Heart left ventricle (tissue), 16 donors: ENCODE data around the gene IGDCC3. TPM values are rescaled to one million over a fixed set of nuclear protein-coding genes. Genes with fewer than 3 reads are reported as not detected.

ENCODE experiments used
- ATAC-seq, 4 donors: fragments of 200-7000 bp; cut with Tn5 transposase; one replicate each; pipeline ENCODE4 v1.9.1; 2020 to 2022; ENCODE audit warnings: moderate library complexity in 4 of 4, mild to moderate bottlenecking in 3 of 4, moderate number of reproducible peaks in 1 of 4
- DNase-seq, 5 donors: peaks; one replicate each; pipeline ENCODE4 v3.0.0-alpha.2; 2020
- H3K27ac ChIP-seq, 12 donors: fragments of 200-600 bp; sonication (generic) in 4 of 12; one replicate each; pipeline versions ENCODE4 v1.5.0 to v1.8.0; 2016 to 2022; ENCODE audit warnings: mild to moderate bottlenecking in 2 of 12
- H3K27me3 ChIP-seq, 9 donors: fragments of 200-600 bp; sonication (generic) in 2 of 9; one replicate each; pipeline versions ENCODE4 v1.5.1 to v1.8.0; 2016 to 2022; ENCODE audit warnings: mild to moderate bottlenecking in 3 of 9
- H3K36me3 ChIP-seq, 9 donors: fragments of 200-600 bp; sonication (generic) in 2 of 9; one replicate each; pipeline versions ENCODE4 v1.5.0 to v1.8.0; 2018 to 2022; ENCODE audit warnings: mild to moderate bottlenecking in 2 of 9
- H3K4me1 ChIP-seq, 12 donors: fragments of 200-600 bp; sonication (generic) in 4 of 12; one replicate each; pipeline versions ENCODE4 v1.5.0 to v1.8.0; 2016 to 2022; ENCODE audit warnings: mild to moderate bottlenecking in 3 of 12
- H3K4me3 ChIP-seq, 12 donors: fragments of 200-600 bp; sonication (generic) in 4 of 12; one replicate each; pipeline versions ENCODE4 v1.5.0 to v1.8.0; 2017 to 2022; ENCODE audit warnings: mild to moderate bottlenecking in 9 of 12, moderate library complexity in 4 of 12
- H3K9me3 ChIP-seq, 12 donors: fragments of 200-600 bp; sonication (generic) in 4 of 12; one replicate each; pipeline versions ENCODE4 v1.5.0 to v1.8.0; 2016 to 2022; ENCODE audit warnings: mild to moderate bottlenecking in 1 of 12
- CTCF ChIP-seq, 12 donors: fragments of 200-600 bp; sonication (generic) in 4 of 12; IDR thresholded peaks; one replicate each; pipeline versions ENCODE4 v1.5.0 to v1.8.0; 2018 to 2022; ENCODE audit warnings: antibody characterized with exemption in 12 of 12, mild to moderate bottlenecking in 5 of 12
- POLR2A ChIP-seq, 2 donors: fragments of 450-650 bp; IDR thresholded peaks; one replicate each; pipeline ENCODE4 v1.6.1; 2017; ENCODE audit warnings: antibody characterized with exemption in 2 of 2, mild to moderate bottlenecking in 2 of 2, moderate library complexity in 2 of 2
- whole genome bisulfite sequencing, 4 donors: extraction: QIAGEN DNeasy Blood & Tissue Kit in 2 of 4; methylation state at CpG; one replicate each; pipeline versions ENCODE4 v1.1.5 to v1.1.7; 2013 to 2018; 5-methylcytosine and 5-hydroxymethylcytosine counted together
- intact Hi-C, 10 donors: fragments of 100-400 bp; cut with DNase I; formaldehyde crosslinking; loops; one replicate each; pipeline versions ENCODE4 v1.11.1 to v1.14.2; 2022
- polyA plus RNA-seq, 2 donors: library from polyadenylated mRNA; stranded (reverse); fragments of 200-250 nt; gene quantifications; one replicate each; pipeline ENCODE4 v1.2.3, GENCODE V29; 2013
- total RNA-seq, 9 donors: library from RNA; depleted of rRNA in 2 of 9; stranded (reverse); fragments of >200 nt in 2 of 9; fragmentation: NEBNext Ultra II Directional in 3 of 9; extraction: Animal tissue kit (Norgen Biotek cat#: 25700) in 3 of 9; gene quantifications; one replicate each; pipeline versions ENCODE4 v1.1.0 to v1.2.4, GENCODE V29; 2016 to 2023
- donor health status: ischemic (EF 13 %, LVEDD 7.1; RV severe dilation, severe dysfunction).
- donor health status: healthy with polysubstance abuse.
- donor health status: DM: no; HTN: yes; CAD: no.
- donor health status: DM: no; HTN: no; CAD: no.
- donor health status: ischemic (EF 25% LVEDD 6.9; RV normal size, moderate dysfunction).
- donor health status: ischemic (EF 25% LVEDD 5.7; RV mildly dilated, moderate dysfunction).
- donor health status: healthy.
- donor health status: DM: yes; HTN: yes; CAD: no.
- donor health status: ischemic (EF 35%, LVEDD 5.7; RV mildly dilated, moderate dysfunction).
- donor health status: nonischemic (EF 11% LVEDD 7.7; RV severe dilation, severe dysfunction).
- donor health status: DM: yes; HTN: yes; CAD: no.
- donor health status: PGD.
- donor health status: ischemic (EF 29% LVEDD 5.4; RV normal size, mild dysfunction).
- donor health status: nonischemic (EF 23%, LVEDD 6.1; RV moderate dilation, normal function).

Gene IGDCC3
- total and polyA plus RNA-seq, 11 donors: 0.07 to 0.33 (median 0.16) TPM; not detected in 7

DNA sequence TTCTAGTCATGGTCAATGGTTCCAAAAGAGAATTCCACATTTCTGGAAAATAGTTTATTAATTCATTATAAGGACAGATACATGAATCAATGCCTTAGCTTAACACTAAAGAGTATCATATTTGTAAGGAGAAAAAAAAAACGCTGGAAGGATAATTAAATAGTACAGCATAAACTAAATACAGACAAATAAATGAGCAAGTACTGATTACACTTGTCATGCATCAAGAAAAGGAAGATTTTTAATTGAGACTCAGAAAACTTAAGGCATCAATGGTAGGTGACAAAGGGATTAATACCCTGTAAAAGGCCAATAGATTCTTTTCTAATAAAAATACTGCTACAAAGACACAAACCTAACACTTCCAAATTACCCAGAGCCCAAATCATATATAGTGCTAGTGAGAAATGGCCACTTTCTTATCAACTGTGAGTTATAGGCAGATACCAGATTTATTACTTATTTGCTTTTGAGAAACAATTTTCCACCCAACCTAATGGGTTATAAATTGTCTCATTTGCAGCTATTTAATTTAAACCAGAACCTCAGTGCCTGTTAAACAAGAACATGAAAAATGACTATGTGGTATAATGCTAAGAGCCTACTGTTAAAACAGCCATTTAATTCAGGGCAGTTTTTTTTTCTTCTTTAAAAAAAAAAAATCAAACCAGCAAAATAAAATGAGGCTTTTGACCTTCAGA lies 3.8 kb upstream of the IGDCC3 start:
- TF ChIP-seq CTCF (IDR thresholded peaks at IDR 0.05) (no peak), POLR2A (IDR thresholded peaks at IDR 0.05) (no peak)
- H3K4me3 ChIP-seq: no peak overlapping the region
- intact Hi-C loops: loop anchor here in 3 of 10 donors (10.0 kb wide), 2 partner anchors 167 to 187 kb away; partner anchors contain the start of gene CILP (in 1 of the 3)
- H3K27me3 ChIP-seq: peaks cover 0 to 40% (median 5%) of the 10 kb centered on the region in 9 donors
- H3K27ac ChIP-seq: no peak overlapping the region
- ATAC-seq: no peak
- peaks cover 0 to 42% (median 26%) of the 10 kb centered on the region in 12 donors for H3K4me1 ChIP-seq
- no peak for DNase-seq
- whole genome bisulfite sequencing, 4 donors: 74 to 83% (median 78%) methylated on average over 1 of the region's 1 CpG
- no peaks in the 10 kb centered on the region for H3K36me3 ChIP-seq
- no peaks in the 10 kb centered on the region for H3K9me3 ChIP-seq

- H3K27me3 ChIP-seq: peaks cover 0 to 56% (median 18%) of the 10 kb centered on the region in 9 donors
These were observed 2.2 kb upstream of the IGDCC3 start for GRCh38 chr15:65379986-65380385.

DNA sequence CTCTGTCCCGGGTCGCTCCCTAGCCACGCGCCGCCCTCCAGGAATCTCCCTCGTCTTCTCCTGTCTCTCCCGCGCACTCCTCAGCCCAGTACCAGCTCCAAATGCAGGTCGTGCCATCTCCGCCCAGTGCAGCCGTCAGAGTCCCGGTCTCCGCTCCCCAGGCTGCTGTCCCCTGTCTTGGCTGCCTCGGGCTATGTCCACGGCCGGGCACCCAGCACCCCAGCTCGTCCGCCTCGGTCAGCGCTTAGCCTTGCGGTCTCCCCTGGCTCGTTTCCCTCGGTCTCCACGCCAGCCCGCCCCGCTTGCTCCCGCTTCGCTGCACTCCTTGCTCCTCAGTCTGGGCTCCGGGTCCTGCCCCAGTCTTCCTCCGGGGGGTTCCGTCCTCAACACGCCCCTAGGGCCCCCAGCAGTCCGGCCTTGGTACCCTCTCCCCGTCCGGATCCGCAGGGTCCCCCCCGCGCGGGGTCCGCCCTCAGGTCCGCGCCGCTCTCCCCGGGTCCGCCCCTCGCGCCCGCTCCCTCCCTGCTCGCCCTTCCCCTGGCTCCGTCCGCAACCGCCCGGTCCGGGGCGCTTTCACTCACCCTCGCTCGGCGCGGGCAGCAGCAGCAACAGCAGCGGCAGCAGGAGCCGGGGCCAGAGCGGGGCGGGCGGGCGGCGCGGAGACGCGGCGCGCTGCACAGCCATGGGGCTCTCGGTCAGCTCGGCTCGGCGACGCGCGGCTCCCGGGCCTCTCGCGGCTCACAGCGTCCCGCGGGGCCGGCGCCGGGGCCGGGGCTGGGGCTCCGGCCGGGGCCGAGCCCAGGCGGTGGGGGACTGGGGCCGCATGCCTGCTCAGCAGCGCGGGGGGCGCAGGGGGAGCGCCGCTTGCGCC lies 462 bp downstream of the IGDCC3 start:
- WGBS, 4 donors: 0 to 1% (median 1%) methylated on average over 33 to 99 of the region's 99 CpGs
- H3K4me1 ChIP-seq: peaks cover 0 to 26% (median 14%) of the 10 kb centered on the region in 12 donors
- no peak for DNase-seq
- ATAC-seq: peak; percentile 14 to 73 (median 58)
- H3K36me3 ChIP-seq: no peaks in the 10 kb centered on the region
- H3K27me3 ChIP-seq: peaks cover 0 to 71% (median 18%) of the 10 kb centered on the region in 9 donors
- H3K4me3 ChIP-seq: peak overlapping the region; percentile 24 to 68 (median 58)
- no peaks in the 10 kb centered on the region for H3K9me3 ChIP-seq
- intact Hi-C loops: no loop called here
- TF ChIP-seq CTCF (IDR thresholded peaks at IDR 0.05) (no peak), POLR2A (IDR thresholded peaks at IDR 0.05) (no peak)
- H3K27ac ChIP-seq: no peak overlapping the region

More at GRCh38 chr15:65379986-65380385, 2.2 kb upstream of the IGDCC3 start:
- Histone ChIP-seq H3K9me3 (no peaks in the 10 kb centered on the region), H3K4me3 (no peak overlapping the region), H3K4me1 (peaks cover 0 to 33% (median 21%) of the 10 kb centered on the region in 12 donors), H3K36me3 (no peaks in the 10 kb centered on the region), H3K27ac (no peak overlapping the region)
- WGBS, 4 donors: 81 to 90% (median 88%) methylated on average over 2 of the region's 2 CpGs
- intact Hi-C loops: loop anchor here in 3 of 10 donors (10.0 kb wide), 2 partner anchors 165 to 185 kb away; partner anchors contain the start of gene CILP (in 1 of the 3)
- DNase-seq (no peak), ATAC-seq (no peak)
- TF ChIP-seq POLR2A (IDR thresholded peaks at IDR 0.05): no peak
- no peak for TF ChIP-seq CTCF (IDR thresholded peaks at IDR 0.05)

GRCh38 chr15:65376767-65377104 lies 1.1 kb downstream of the IGDCC3 start:
- no peak for TF ChIP-seq CTCF (IDR thresholded peaks at IDR 0.05)
- TF ChIP-seq POLR2A (IDR thresholded peaks at IDR 0.05): no peak
- Histone ChIP-seq H3K27me3 (peaks cover 0 to 71% (median 18%) of the 10 kb centered on the region in 9 donors), H3K27ac (no peak overlapping the region), H3K4me1 (peaks cover 0 to 26% (median 14%) of the 10 kb centered on the region in 12 donors), H3K36me3 (no peaks in the 10 kb centered on the region), H3K4me3 (peak overlapping the region; percentile 24 to 68 (median 58)), H3K9me3 (no peaks in the 10 kb centered on the region)
- intact Hi-C loops: no loop called here
- ATAC-seq: peak in 3 of 4 donors; percentile 12 to 35 (median 25)
- WGBS, 4 donors: 1% methylated on average over 16 to 21 of the region's 21 CpGs
- DNase-seq: no peak
